ENCODE data around the gene TNS3.

GRCh38 chr7:47482013-47482875 is 99.7 kb downstream of the TNS3 start:
- TF ChIP-seq POLR2A (IDR thresholded peaks at IDR 0.05) = no peak
- TF ChIP-seq CTCF (IDR thresholded peaks at IDR 0.05) = no peak

All from uterus (tissue), 2 donors.